H1 (cell line): ENCODE results near the gene SRRM3. TPM values are rescaled to one million over a fixed set of nuclear protein-coding genes. Genes with fewer than 3 reads are reported as not detected.

Experiments used
- CTCF ChIA-PET: fragments of 300-600 bp; sonication (Branson Sonifier 250); formaldehyde crosslinking; loops from one replicate; lab custom pipeline; 2021; ENCODE audit not compliant: partially characterized antibody; lab: Charles Lee
- POLR2A ChIA-PET: fragments of 300-600 bp; sonication (Branson Sonifier 250); formaldehyde crosslinking; loops from one replicate; lab custom pipeline; 2021; ENCODE audit warnings: inconsistent platforms; ENCODE audit not compliant: partially characterized antibody; lab: Charles Lee
- DNase-seq, 2 experiments: peaks; one replicate each; pipeline versions ENCODE4 v3.0.0 to v3.0.0-alpha.2; 2010 to 2022; ENCODE audit warnings: low spot score in 2 of 2, low read depth in 1 of 2, mixed read lengths in 1 of 2
- FAIRE-seq: peaks from 2 replicates; lab custom pipeline; 2011; peaks lifted over from hg19 to GRCh38; lab: Jason Lieb, UNC
- H2AFZ ChIP-seq: 2 replicates; pipeline ENCODE4 v1.8.1; 2012; ENCODE audit warnings: low read length, inconsistent platforms
- H2AK5ac ChIP-seq: 2 replicates; pipeline ENCODE4 v1.6.1; 2013; ENCODE audit warnings: low read depth, low read length
- H2BK120ac ChIP-seq: replicated peaks from 2 replicates; pipeline ENCODE3; 2013; ENCODE audit warnings: low read depth, low read length, inconsistent platforms
- H2BK12ac ChIP-seq: 2 replicates; pipeline ENCODE4 v1.6.1; 2013; ENCODE audit warnings: low read depth, low read length
- H2BK15ac ChIP-seq: 2 replicates; pipeline ENCODE4 v1.6.1; 2013; ENCODE audit warnings: low read length
- H2BK20ac ChIP-seq: 2 replicates; pipeline ENCODE4 v1.6.1; 2013; ENCODE audit warnings: low read length
- H2BK5ac ChIP-seq: 2 replicates; pipeline ENCODE4 v1.6.1; 2013; ENCODE audit warnings: low read depth, low read length
- H3K14ac ChIP-seq: 2 replicates; pipeline ENCODE4 v1.6.1; 2013; ENCODE audit warnings: inconsistent platforms; ENCODE audit not compliant: insufficient read length
- H3K18ac ChIP-seq: 2 replicates; pipeline ENCODE4 v1.6.1; 2013; ENCODE audit warnings: low read length; ENCODE audit errors: extremely low read depth
- H3K23ac ChIP-seq: 2 replicates; pipeline ENCODE4 v1.6.1; 2013; ENCODE audit warnings: inconsistent platforms; ENCODE audit not compliant: insufficient read length
- H3K23me2 ChIP-seq: 2 replicates; pipeline ENCODE4 v1.6.1; 2013; ENCODE audit warnings: low read depth, low read length
- H3K27ac ChIP-seq: 2 replicates; pipeline ENCODE4 v1.6.1; 2011; ENCODE audit warnings: low read depth, low read length, inconsistent platforms
- H3K27me3 ChIP-seq, 4 experiments: replicated peaks in 1 of 4; 1 replicate in 1 of 4; 2 replicates in 3 of 4; pipeline versions ENCODE4 v1.6.1 to v1.8.1; 2011 to 2013; ENCODE audit warnings: low read length in 3 of 4, mild to moderate bottlenecking in 3 of 4, inconsistent platforms in 2 of 4, mixed read lengths in 2 of 4, moderate library complexity in 1 of 4; ENCODE audit not compliant: control insufficient read depth in 3 of 4, insufficient read depth in 3 of 4; ENCODE audit errors: extremely low read depth in 1 of 4
- H3K36me3 ChIP-seq, 4 experiments: 2 replicates each; pipeline versions ENCODE4 v1.6.1 to v1.8.1; 2011 to 2013; ENCODE audit warnings: mild to moderate bottlenecking in 4 of 4, low read length in 3 of 4, moderate library complexity in 2 of 4, control low read depth in 1 of 4, inconsistent platforms in 1 of 4; ENCODE audit not compliant: insufficient read depth in 4 of 4, control insufficient read depth in 2 of 4
- H3K4ac ChIP-seq: replicated peaks from 2 replicates; pipeline ENCODE3; 2013; ENCODE audit warnings: low read length, low read depth, mixed read lengths, inconsistent platforms; ENCODE audit not compliant: insufficient read length
- H3K4me1 ChIP-seq, 4 experiments: replicated peaks in 1 of 4; 1 replicate in 1 of 4; 2 replicates in 3 of 4; pipeline versions ENCODE4 v1.6.1 to v1.8.1; 2011 to 2013; ENCODE audit warnings: low read length in 3 of 4, inconsistent platforms in 2 of 4, mixed read lengths in 1 of 4; ENCODE audit not compliant: insufficient read depth in 4 of 4, control insufficient read depth in 3 of 4
- H3K4me2 ChIP-seq, 2 experiments: 2 replicates each; pipeline versions ENCODE4 v1.6.1 to v1.8.1; 2011 to 2013; ENCODE audit warnings: low read depth in 2 of 2, low read length in 2 of 2, control low read depth in 1 of 2, inconsistent platforms in 1 of 2, mild to moderate bottlenecking in 1 of 2; ENCODE audit not compliant: insufficient read depth in 1 of 2
- H3K4me3 ChIP-seq, 4 experiments: fragments of 200-600, 300-600 bp in 1 of 4; sonication (generic), shearing (Covaris generic), sonication (Bioruptor Twin) in 1 of 4; 2 replicates each; pipeline versions ENCODE4 v1.5.1 to v1.8.1; 2011 to 2016; ENCODE audit warnings: low read length in 4 of 4, low read depth in 3 of 4, control low read depth in 2 of 4, inconsistent platforms in 2 of 4, mild to moderate bottlenecking in 2 of 4, mixed read lengths in 1 of 4, moderate library complexity in 1 of 4; ENCODE audit not compliant: insufficient read depth in 2 of 4; ENCODE audit errors: extremely low read depth in 1 of 4
- H3K56ac ChIP-seq: replicated peaks from 2 replicates; pipeline ENCODE3; 2013; ENCODE audit warnings: low read depth, mild to moderate bottlenecking, mixed read lengths, low read length, inconsistent platforms; ENCODE audit not compliant: insufficient read length
- H3K79me1 ChIP-seq: 2 replicates; pipeline ENCODE4 v1.6.1; 2013; ENCODE audit warnings: low read depth, low read length, control low read depth
- H3K79me2 ChIP-seq, 2 experiments: 2 replicates each; pipeline versions ENCODE4 v1.6.1 to v1.8.1; 2012 to 2013; ENCODE audit warnings: low read length in 2 of 2, mild to moderate bottlenecking in 2 of 2, inconsistent platforms in 1 of 2; ENCODE audit not compliant: insufficient read depth in 2 of 2, control insufficient read depth in 1 of 2
- H3K9ac ChIP-seq, 4 experiments: replicated peaks in 1 of 4; 1 replicate in 1 of 4; 2 replicates in 3 of 4; pipeline versions ENCODE4 v1.6.1 to v1.8.1; 2011 to 2013; ENCODE audit warnings: low read depth in 3 of 4, low read length in 3 of 4, control low read depth in 2 of 4, mild to moderate bottlenecking in 2 of 4, moderate library complexity in 2 of 4, inconsistent platforms in 1 of 4; ENCODE audit errors: extremely low read depth in 1 of 4
- H3K9me3 ChIP-seq, 2 experiments: 2 replicates each; pipeline versions ENCODE4 v1.6.1 to v1.8.1; 2012 to 2013; ENCODE audit warnings: mild to moderate bottlenecking in 2 of 2, moderate library complexity in 2 of 2, control low read depth in 1 of 2, inconsistent platforms in 1 of 2, low read depth in 1 of 2, low read length in 1 of 2, mixed read lengths in 1 of 2; ENCODE audit not compliant: insufficient read depth in 2 of 2
- H4K20me1 ChIP-seq, 2 experiments: replicated peaks in 1 of 2; 2 replicates each; pipeline versions ENCODE3 to v1.8.1; 2011 to 2013; ENCODE audit warnings: inconsistent platforms in 2 of 2, low read length in 2 of 2, mild to moderate bottlenecking in 1 of 2; ENCODE audit not compliant: insufficient read depth in 2 of 2, control insufficient read depth in 1 of 2
- H4K5ac ChIP-seq: 2 replicates; pipeline ENCODE4 v1.6.1; 2013; ENCODE audit warnings: low read length, low read depth, mixed read lengths, inconsistent platforms; ENCODE audit not compliant: insufficient read length
- H4K8ac ChIP-seq: 2 replicates; pipeline ENCODE4 v1.8.0; 2013; ENCODE audit warnings: mild to moderate bottlenecking, moderate library complexity, low read length, inconsistent platforms; ENCODE audit not compliant: insufficient read depth; ENCODE audit errors: extremely low read depth
- H4K91ac ChIP-seq: replicated peaks from 2 replicates; pipeline ENCODE3; 2013; ENCODE audit warnings: low read length, mixed read lengths, inconsistent platforms; ENCODE audit not compliant: insufficient read length
- BRCA1 ChIP-seq: IDR thresholded peaks from 2 replicates; pipeline ENCODE4 v1.6.1; 2012; ENCODE audit warnings: low read depth, low read length, improper control_type of control experiment
- CHD1 ChIP-seq: IDR thresholded peaks from 2 replicates; pipeline ENCODE4 v1.6.1; 2012; ENCODE audit warnings: low read depth, low read length, improper control_type of control experiment
- GTF2F1 ChIP-seq: IDR thresholded peaks from 2 replicates; pipeline ENCODE4 v1.6.1; 2012; ENCODE audit warnings: low read depth, low read length, improper control_type of control experiment, borderline replicate concordance
- HDAC6 ChIP-seq: IDR thresholded peaks from one replicate; pipeline ENCODE4 v1.7.1; 2012; ENCODE audit warnings: low read depth, mild to moderate bottlenecking, inconsistent platforms, low read length, moderate library complexity
- KDM4A ChIP-seq: IDR thresholded peaks from one replicate; pipeline ENCODE4 v1.7.1; 2012; ENCODE audit warnings: low read depth, mild to moderate bottlenecking, moderate library complexity, low read length, inconsistent platforms; ENCODE audit not compliant: severe bottlenecking
- POLR2AphosphoS5 ChIP-seq: IDR thresholded peaks from 2 replicates; pipeline ENCODE4 v1.6.1; 2011; ENCODE audit warnings: low read depth, low read length
- RBBP5 ChIP-seq: IDR thresholded peaks from 2 replicates; pipeline ENCODE4 v1.7.1; 2012; ENCODE audit warnings: low read depth, mild to moderate bottlenecking, inconsistent platforms, low read length, moderate library complexity, borderline replicate concordance
- SIX5 ChIP-seq: IDR thresholded peaks from 2 replicates; pipeline ENCODE4 v1.6.1; 2011; ENCODE audit warnings: mild to moderate bottlenecking, low read depth, low read length
- SUZ12 ChIP-seq: fragments of 200-600 bp; sonication (generic); IDR thresholded peaks from 2 replicates; pipeline ENCODE4 v1.6.1; 2012; ENCODE audit warnings: mild to moderate bottlenecking, inconsistent platforms, low read length, moderate library complexity, mixed read lengths
- TBP ChIP-seq: IDR thresholded peaks from 2 replicates; pipeline ENCODE4 v1.6.1; 2011; ENCODE audit warnings: low read depth, low read length, improper control_type of control experiment
- WGBS, 2 experiments: shearing (Covaris generic) in 1 of 2; methylation state at CpG; one replicate each; pipeline versions ENCODE4 v1.1.6 to v1.1.7; 2013 to 2015; ENCODE audit warnings: low lambda C conversion rate in 2 of 2, mixed read lengths in 2 of 2, inconsistent platforms in 1 of 2, low coverage in 1 of 2, missing lambda C conversion rate in 1 of 2; ENCODE audit not compliant: insufficient replicate concordance in 2 of 2, insufficient coverage in 1 of 2, insufficient read length in 1 of 2; ENCODE audit errors: extremely low coverage in 1 of 2, missing lambda C conversion rate in 1 of 2; 5-methylcytosine and 5-hydroxymethylcytosine counted together
- polyA plus RNA-seq, 7 experiments: library from polyadenylated mRNA; depleted of rRNA in 3 of 7; stranded (reverse) in 5 of 7; unstranded in 2 of 7; fragments of >200 nt in 5 of 7; fragments of 200-250 nt in 2 of 7; gene quantifications; 1 replicate in 5 of 7; 2 replicates in 1 of 7; 4 replicates in 1 of 7; pipeline versions ENCODE4 v1.2.1 to v1.2.3, GENCODE V29; 2011 to 2013; ENCODE audit warnings: missing spikeins in 2 of 7, mixed read lengths in 2 of 7
- total RNA-seq: library from RNA; stranded (reverse); fragmentation: NEBNext Ultra II Directional; extraction: Animal tissue kit (Norgen Biotek cat#: 25700); gene quantifications from 2 replicates; pipeline ENCODE4 v1.2.1, GENCODE V29; 2021

Gene SRRM3
- total and polyA plus RNA-seq, 2 of the 8 experiments (the other 6 are each of a cell fraction or from before 2014, with no cell fraction given) = 10.4 to 17.4 TPM

DNA sequence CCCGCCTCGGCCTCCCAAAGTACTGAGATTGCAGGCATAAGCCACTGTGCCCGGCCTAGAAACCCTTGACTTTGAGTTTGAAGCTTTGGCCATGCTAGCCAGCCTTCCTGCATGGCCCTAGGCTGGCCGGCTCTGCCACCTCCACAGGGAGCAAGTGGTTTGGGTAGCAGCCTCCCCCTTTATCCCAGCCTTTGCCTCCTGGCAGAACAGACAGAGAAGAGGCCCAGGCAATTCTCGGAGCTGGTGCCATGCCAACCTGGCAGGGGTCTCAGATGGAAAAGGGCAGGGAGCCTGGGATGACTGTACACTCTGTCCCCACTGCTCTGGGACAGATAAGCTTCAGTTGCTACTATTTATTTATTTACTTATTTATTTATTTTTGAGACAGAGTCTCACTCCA is 39.4 kb downstream of the SRRM3 start:
- no peak overlapping the region for H3K23ac ChIP-seq
- H2AK5ac ChIP-seq = no peak overlapping the region
- peaks cover 0 to 12% (median 9%) of the 10 kb centered on the region in 4 experiments; a peak in 6 of 7 replicates for H3K4me1 ChIP-seq
- H3K9ac ChIP-seq = no peak overlapping the region
- H3K27me3 ChIP-seq = no peaks in the 10 kb centered on the region; a peak in 1 of 7 replicates
- ChIA-PET CTCF (interaction anchor here (0.6 to 3.4 kb wide), 8 partner anchors 8 to 1901 kb away, joined by 3 to 16 read pairs (median 4); no protein-coding TSS in a partner anchor), POLR2A (interaction anchor here (1.4 kb wide), 1 partner anchor 13 kb away, joined by 3 read pairs; no protein-coding TSS in a partner anchor)
- no peak overlapping the region for H3K14ac ChIP-seq
- H4K8ac ChIP-seq = no peak overlapping the region; the same call in 1 of the 2 replicates
- H3K18ac ChIP-seq = no peak overlapping the region
- H3K9me3 ChIP-seq = 0 out of 4 replicates have a peak, but pooled peaks cover 0 to 9% of the 10 kb centered on the region in 2 experiments
- H3K27ac ChIP-seq = no peak overlapping the region
- no peak overlapping the region for H3K4me3 ChIP-seq
- H3K79me1 ChIP-seq = no peaks in the 10 kb centered on the region; the same call in 1 of the 2 replicates
- no peaks in the 10 kb centered on the region for H3K36me3 ChIP-seq
- H2BK120ac ChIP-seq = no peak overlapping the region
- no peak overlapping the region for H3K56ac ChIP-seq
- H4K5ac ChIP-seq = no peak overlapping the region
- H4K91ac ChIP-seq = no peak overlapping the region
- FAIRE-seq = no peak
- H4K20me1 ChIP-seq = no peaks in the 10 kb centered on the region
- TF ChIP-seq SUZ12 = no peak
- TF ChIP-seq KDM4A = no peak
- no peak for TF ChIP-seq CHD1
- no peak for TF ChIP-seq TBP
- TF ChIP-seq BRCA1 = no peak
- no peak for TF ChIP-seq RBBP5
- no peak for TF ChIP-seq SIX5
- TF ChIP-seq POLR2AphosphoS5 = no peak
- TF ChIP-seq GTF2F1 = no peak
- no peak for TF ChIP-seq HDAC6
- DNase-seq = no peak
- no peak overlapping the region for H2AFZ ChIP-seq
- H3K23me2 ChIP-seq = no peaks in the 10 kb centered on the region
- H3K4ac ChIP-seq = no peak overlapping the region
- H2BK20ac ChIP-seq = no peak overlapping the region
- no peaks in the 10 kb centered on the region for H3K79me2 ChIP-seq
- H2BK12ac ChIP-seq = no peak overlapping the region
- H2BK15ac ChIP-seq = no peak overlapping the region
- no peak overlapping the region for H2BK5ac ChIP-seq
- WGBS, 2 experiments = 96% methylated on average over 5 of the region's 5 CpGs; no CpG with 5 or more reads in 1 of the 2 experiments
- H3K4me2 ChIP-seq = no peak overlapping the region
